HG03159 (cell line): ENCODE data around the gene ANKMY1.

Experiments
- ATAC-seq: cut with Tn5 transposase; IDR thresholded peaks from one replicate; pipeline ENCODE4 v1.9.1; 2021; ENCODE audit warnings: mild to moderate bottlenecking, moderate library complexity; ENCODE audit not compliant: unreplicated experiment

The ANKMY1 gene

DNA sequence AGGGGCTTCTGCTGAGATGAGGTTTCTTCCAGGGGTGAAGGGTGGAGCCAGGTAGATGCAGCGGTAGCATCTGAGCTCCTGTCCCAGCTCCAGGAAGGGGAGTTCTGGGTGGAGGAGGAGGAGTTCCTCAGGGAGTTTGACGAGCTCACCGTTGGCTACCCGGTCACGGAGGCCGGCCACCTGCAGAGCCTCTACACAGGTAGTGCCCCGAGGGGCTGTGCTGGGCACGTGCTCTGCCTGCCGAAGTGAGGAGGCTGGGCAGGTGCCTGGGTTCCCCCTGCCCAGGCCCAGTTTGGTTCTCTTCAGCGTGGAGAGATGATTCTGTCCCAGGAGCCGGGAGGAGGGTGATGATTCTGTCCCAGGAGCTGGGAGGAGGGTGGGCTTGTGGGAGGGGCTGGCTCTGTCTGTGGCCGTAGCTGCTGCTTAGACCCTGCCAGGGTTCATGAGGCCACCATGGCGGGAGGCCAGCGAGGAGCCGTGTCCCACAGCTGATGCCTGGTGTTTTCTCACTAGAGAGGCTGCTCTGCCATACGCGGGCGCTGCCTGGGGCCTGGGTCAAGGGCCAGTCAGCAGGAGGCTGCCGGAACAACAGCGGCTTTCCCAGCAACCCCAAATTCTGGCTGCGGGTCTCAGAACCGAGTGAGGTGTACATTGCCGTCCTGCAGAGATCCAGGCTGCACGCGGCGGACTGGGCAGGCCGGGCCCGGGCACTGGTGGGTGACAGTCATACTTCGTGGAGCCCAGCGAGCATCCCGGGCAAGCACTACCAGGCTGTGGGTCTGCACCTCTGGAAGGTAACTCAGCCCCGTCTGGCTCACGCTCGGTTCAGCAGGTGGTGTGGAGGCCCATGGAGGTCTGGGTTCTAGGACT is 37.0 kb upstream of the ANKMY1 start:
- ATAC-seq = no peak

DNA sequence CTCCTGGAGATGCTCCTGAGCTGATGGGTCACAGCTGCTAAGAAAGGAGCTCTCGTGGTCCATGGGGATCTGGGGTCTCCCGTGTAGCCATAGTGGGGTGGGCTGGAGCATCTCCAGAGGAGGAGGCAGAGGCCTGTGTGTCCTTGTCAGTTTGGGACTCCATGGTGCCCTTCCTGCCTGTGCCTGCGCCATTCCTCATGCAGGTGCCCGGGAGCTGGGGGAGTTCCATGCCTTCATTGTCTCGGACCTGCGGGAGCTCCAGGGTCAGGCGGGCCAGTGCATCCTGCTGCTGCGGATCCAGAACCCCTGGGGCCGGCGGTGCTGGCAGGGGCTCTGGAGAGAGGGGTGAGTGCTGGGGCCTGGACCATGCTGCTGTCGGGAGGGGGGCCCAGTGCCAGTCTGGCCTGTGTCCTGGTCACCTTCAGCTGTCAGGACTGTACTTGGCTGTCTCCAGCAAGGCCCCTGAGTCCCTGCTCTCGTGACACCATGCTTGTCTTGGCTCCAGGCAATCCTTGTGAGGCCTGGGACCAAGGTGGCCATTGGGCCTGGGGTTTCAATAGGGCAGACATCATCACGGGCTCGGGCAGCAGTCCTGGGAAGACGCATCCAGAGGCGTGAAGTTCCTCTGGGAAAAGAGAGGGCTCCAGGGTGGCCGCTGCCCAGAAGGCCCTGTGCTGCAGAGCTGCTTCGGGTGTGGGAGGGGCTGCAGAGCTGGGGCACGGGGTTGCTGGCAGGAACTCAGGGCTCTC is 36.1 kb upstream of the ANKMY1 start:
- ATAC-seq = no peak

DNA sequence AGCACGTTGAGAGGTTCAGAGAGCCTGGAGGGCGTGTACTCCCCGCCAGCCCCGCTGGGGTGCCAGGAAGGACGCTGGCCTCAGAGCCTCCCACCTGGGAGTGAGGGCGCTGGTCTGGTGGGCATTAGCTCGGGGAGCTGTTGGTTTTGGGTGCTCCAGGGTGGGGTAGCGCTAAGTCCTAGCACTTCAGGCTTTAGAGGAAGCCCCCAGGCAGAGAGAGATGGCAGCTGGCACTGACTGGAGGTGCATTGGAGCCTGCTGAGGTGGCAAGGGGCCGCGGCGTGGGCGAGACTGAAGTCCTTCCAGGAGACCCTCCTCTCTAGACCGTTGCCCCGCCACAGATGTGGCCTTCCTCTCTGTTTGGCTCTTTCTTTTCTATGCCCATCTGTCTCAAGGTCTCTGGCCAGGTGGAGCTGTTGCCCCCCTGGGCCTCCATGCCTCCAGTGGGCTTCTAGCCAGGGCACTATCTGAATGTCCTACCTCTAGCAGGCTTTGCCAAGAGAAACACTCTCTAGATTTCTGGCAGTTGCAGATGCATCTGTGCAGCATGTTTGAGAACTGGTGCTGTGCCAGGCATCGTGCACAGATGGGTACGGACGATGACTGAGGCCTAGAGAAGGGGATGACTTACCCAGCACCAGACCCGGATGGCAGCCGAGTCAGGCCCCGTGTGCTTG is 35.4 kb upstream of the ANKMY1 start:
- no peak for ATAC-seq

DNA sequence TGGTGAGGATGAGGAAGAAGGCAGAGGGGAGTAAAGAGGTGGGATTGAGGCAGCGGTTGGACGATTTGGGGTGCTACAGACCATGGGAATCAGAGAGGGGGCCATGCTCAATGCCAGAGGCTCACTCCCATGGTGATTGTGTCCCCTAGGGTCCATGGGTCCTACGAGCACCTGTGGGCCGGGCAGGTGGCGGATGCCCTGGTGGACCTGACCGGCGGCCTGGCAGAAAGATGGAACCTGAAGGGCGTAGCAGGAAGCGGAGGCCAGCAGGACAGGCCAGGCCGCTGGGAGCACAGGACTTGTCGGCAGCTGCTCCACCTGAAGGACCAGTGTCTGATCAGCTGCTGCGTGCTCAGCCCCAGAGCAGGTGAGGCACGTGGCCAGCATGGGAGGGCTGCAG is 34.0 kb upstream of the ANKMY1 start:
- ATAC-seq = no peak

DNA sequence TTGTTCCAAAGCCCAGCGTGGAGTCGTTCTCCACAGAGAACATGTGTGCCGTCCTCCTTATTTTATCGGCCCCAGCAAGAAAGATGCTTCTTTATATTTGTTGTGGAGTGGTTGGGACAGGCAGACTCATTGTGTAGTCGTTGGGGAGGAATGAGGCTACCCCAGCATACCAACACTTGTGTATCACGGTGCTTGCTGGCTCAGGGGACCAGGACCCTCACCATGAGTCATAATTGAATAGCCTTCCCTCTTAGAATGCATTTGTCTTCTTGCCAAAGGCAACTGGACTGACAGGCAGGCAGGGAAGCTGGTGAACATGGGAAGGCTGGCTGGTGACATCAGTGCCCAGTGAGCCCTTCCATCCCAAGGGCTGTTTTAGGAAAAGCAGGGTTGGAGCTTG is 33.4 kb upstream of the ANKMY1 start:
- no peak for ATAC-seq

DNA sequence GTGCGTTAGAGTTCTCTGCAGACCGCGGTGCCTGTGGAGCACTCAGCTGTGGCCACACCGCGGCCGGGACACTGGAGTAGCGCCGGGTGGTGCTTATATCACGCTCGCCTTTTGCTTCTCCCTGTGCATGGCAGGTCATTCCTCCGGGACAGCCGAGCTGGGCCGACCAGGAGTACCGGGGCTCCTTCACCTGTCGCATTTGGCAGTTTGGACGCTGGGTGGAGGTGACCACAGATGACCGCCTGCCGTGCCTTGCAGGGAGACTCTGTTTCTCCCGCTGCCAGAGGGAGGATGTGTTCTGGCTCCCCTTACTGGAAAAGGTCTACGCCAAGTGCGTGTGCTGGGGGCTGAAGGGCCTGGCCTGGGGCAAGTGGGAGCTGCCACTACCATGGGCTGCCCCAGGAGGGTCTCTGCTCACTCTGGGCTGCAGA is 32.9 kb upstream of the ANKMY1 start:
- ATAC-seq = no peak

DNA sequence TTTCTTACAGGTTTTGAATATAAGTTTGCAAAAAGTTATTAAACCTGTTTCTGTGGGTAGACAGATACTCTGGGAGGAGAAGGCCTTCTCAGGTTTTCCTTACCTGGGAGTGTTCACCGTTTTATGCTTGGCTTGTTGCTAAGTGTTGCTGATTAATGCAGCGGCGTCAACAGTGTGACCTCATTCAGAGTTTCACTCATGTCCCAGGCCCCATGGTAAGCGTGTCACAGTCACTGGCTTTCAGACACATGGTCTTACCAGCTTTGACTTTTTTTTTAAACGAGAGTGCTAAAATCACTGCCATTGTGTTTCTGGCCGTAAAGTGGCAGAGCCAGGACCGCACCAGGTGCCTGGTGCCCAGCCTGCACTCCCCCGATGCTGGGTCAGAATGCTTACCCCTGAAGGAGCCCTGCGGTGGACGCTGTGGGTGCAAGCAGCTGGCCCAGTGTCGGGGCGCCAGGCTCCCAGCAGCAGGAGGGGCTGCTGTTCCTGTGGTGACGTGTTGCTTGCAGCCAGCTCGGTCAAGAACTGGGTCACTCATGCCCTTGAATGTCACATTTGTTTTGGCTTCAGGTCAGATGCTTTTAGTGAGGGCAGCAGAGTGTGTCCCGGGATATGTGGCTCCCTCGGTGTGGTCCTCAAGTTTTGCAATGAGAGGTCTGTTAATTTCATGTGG is 32.2 kb upstream of the ANKMY1 start:
- no peak for ATAC-seq

DNA sequence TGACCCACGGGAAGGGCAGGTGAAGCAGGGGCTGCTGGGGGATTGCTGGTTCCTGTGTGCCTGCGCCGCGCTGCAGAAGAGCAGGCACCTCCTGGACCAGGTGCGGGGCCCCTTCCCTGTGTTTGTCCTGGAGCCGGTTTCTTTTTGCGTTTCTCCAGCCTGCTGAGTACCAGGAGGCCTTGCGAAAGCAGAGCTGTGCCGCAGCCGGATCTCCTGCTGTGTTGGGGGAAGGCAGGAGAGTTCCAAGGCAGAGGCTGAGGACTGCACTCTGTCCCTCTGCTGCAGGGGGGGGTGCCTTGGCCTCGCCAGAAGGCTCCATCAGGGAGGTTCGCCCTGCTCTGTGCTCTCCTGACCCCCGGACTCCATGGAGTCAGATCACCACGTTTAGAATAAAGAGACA is 31.6 kb upstream of the ANKMY1 start:
- no peak for ATAC-seq

DNA sequence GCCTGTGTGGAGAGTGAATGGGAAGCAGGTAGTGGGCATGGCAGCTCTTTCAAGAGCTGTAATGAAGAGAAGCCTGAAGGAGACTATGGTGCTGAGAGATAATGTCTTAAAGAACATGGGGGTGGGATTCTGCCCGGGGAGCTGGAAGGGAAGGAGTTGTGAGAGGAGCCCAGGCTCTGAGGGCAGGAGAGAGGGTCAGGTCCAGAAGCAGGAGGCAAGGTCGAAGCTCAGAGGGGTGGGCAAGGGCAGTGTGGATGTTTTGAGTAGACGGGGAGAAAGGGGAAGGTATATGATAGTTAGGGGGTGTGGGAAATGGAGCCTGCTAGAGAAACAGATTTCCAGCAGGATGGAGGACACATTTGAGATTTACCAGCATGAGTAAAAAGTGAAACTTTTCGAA is 30.9 kb upstream of the ANKMY1 start:
- no peak for ATAC-seq

DNA sequence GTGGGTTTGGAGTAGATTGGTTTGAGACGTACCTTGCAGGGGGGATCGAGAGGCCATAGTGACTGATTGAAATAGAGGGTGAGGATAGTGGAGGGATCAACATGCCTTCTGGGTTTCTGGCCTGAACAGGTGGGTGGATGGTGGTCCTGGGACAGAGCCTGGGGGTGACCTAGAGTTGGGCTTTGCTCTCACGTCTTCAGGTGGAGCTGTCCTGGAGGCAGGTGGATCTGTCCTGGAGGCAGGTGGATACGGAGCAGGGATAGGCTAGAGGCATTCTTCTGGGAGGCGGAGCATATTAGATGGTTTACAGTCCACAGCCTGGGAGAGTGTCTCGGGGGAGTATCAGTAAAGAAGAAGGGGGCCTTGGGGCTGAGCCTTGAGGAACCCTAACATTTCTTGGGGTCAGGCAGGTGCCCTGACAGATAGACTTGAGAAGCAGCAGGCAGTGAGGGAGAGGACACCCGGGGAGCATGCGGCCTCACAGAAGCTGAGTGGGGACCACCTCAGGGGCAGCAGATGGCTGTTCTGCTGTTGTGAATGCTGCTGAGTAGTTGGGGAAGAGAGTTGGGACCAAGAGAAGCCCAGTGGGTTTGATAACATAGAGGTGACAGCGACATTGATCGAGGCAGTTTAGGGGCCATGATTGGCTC is 30.3 kb upstream of the ANKMY1 start:
- ATAC-seq = no peak

DNA sequence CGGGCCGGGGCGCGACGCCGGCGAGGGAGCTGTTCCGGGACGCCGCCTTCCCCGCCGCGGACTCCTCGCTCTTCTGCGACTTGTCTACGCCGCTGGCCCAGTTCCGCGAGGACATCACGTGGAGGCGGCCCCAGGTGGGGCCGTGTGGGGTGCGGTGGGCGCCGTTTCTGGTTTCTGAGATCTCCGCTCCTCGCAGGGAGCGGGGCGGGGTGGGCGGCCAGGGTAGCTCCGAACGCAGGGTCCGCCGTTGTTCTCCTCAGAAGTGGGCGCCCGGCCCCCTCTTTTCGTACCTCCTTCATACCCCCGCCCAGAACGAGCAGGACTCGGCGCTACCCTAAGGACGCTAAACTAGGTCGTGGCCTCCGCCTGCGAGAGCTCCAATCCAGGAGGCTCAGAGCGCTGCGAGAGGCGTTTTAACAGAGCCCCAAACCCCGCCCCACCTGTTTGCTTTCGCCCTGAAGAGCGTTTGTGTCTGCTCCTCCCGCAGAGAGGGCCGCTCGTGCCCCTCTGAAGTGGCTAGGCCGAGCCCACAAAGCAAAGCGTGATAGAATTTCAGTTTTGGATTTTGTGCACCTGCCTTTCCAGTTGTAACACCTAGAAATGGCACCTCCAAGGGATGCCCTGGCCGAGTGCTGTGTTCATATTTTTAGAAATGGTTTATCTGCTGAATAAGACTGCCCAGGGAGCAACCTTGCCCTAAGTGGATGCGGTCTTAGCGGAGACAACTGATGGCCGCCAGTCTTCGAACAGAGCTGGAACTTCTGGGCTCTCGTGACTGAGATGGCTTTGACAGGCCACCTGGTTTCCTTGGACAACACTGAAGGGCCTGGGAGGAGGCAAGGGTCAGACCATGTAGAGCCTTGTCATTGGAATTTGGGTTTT is 29.4 kb upstream of the ANKMY1 start:
- peak; percentile 1 for ATAC-seq

DNA sequence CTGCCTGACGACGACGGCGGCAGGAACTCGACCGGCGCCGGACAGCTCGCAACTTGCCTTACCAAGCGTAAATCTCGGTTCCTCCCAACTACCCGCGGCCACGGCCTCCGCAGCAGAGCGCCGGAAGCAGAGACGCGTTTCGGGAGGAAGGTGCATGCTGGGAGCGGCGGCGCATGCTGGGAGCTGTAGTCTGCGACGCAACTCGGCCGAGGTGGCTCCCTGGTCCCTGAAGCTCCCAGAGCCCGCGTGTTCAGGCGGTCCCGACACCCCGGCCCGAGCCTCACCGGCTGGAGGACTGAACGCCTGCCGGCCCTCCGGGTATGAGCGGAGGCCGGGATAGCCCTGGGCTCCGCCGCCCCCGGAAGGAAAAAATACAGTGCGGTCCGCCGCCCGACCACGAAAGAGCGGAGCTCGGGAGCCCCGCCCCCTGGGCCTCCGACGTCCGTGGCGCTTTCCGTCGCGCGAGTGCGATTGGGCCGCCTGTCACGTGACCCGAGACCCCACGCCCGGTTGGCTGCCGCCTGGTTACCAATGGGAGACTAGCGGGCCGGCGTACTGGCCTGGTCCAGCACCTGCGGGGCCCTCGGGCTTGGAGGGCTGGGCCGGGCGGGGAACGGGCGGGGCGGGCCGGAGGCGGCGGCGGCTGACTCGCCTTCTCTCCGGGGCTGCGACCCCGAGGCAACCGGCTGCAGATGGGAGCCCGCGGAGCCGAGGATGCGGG is 28.6 kb upstream of the ANKMY1 start, which contains the start of gene CAPN10:
Gene CAPN10 (plus strand): TSS at position 537 of the 721 bp plus-strand sequence. CDS start 178 bp downstream, at position 715.
- peak; percentile 69 for ATAC-seq

DNA sequence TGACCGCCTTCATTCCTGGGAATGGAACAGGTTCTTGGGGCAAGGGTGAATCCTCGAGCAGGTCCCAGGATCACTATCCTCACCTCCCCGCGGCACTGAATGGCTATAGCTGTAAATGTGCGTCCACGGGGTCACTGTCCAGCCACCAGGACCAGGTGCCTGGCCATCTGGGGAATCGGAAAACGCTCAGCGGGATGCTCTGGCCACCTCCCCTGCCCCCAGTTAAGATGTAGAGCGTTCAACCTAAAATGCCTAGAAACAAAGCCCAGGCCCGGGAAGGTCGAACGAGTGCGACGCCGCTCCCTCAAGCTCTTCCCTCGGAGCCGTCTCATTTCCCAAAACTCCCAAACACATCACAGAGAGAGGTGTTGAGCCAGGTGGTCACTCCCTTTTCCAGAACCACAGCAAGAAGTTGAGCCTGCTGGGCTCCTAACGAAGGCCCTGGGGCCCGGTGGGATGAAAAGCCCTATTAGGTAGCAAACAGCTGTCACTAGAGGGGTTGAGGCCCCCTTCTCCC is 28.0 kb upstream of the ANKMY1 start:
- ATAC-seq = no peak

DNA sequence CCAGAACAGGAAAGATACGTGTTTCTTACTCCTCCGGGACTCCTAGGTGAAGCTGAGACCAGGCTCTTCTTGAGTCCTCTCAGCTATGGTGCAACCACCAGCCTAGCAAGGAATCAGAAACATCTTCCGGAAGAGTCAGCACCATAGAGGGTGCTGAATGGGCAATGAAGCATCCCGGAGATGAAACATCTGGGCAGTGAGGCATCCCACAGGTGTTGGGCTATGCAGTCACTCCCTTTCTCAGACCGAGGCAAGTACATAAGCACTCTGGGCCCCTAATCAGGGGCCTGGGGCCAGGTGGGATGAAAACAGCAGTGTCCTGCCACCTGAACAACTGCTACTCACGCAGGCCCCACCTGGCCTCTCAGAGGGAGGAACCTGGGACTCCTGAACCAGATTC is 27.3 kb upstream of the ANKMY1 start:
- ATAC-seq = peak; percentile 36

DNA sequence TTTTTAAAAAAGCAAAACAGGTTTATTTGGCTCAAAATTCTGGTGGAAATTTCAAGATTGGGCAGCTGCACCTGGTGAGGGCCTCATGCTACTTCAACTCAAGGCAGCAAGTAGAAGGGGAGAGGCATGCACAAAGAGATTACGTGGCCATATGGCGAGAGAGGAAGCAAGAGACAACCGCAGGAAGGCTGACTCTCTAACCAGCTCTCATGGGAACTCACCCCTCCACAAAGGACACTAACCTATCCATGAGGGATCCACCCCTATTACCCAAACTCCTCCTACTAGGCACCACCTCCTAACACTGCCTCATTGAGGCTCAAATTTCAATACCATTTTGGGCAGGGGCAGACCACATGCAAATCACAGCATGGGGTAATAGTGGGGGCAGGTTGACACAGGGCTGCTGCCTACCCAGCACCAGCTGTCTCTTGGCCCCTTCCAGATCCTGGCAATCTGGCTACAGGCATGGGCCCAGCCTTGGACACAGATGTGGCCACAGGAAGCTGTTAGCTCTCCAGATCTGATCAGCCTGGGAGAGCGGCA is 26.8 kb upstream of the ANKMY1 start:
- peak; percentile 47 for ATAC-seq

DNA sequence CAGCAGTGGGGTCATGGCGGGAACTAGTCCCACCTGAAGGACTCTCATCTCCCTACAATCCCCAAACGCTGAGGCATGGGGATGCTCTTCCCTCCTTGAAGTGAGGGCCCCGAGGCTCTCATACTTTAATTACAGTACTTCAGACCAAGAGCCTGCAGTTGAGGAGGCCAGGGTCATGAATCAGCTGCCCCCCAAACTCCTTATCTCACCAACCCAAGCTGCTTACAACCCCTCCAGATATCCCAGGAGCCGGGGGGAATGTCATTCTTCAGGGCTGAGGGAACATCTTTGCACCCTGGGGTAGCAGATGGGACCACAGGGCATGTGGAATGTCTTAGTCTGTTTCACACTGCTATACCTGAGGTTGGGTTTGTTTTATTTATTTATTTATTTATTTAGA is 26.0 kb upstream of the ANKMY1 start:
- no peak for ATAC-seq

DNA sequence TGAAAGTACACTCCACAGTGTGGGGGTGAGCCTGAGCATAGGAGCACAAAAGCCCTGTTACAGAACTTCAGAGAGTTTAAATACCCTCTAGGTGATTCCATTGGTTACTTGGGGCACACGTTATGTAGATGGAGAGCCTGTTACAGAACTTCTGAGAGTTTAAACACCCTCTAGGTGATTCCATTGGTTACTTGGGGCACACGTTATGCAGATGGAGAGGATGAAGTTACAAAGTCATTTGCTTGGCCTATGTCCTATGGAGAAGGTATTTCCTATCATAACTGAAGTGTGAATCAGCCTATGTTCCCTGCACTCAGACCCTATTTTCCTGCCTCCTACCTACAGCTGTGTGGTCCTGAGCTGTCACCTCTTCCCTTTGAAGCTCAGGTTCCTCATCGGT is 25.0 kb upstream of the ANKMY1 start:
- no peak for ATAC-seq

DNA sequence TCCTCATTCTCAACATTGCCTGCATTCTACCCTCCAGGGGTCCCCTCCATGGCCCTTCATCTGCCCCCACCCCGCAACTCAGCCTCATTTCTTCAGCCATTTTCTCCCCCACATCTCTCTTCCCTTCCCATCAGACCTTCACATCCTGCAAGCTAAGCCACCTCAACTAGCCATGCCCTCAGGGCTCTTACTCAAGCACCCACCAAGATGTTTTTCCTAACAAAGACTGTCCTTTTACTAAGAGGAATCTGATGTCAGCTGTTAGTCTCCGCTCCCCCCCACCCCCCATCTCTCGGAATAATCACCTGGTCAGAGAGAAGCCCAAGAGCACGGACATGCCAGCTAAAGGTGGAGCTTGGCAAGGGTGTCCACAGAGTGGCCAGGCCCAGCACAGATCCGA is 24.0 kb upstream of the ANKMY1 start:
- no peak for ATAC-seq
